ENCODE measurements around the gene GRIPAP1.
"Not testable (repeated sequence)": the region's sequence is repeated elsewhere in the genome, so short reads cannot be mapped to it uniquely, and the experiment has no call there.

Gene GRIPAP1

GRCh38 chrX:48997865-48998264, 4.2 kb downstream of the GRIPAP1 start:
- no peak for DNase-seq (ENCODE audit: low read depth, low spot score)

GRCh38 chrX:48997455-48997854, 4.6 kb downstream of the GRIPAP1 start:
- DNase-seq (ENCODE audit: low read depth, low spot score), result no peak

- no peak for DNase-seq (ENCODE audit: low read depth, low spot score)
Observed at GRCh38 chrX:48996969-48997368, 5.1 kb downstream of the GRIPAP1 start.

GRCh38 chrX:48992341-48992740, 9.7 kb downstream of the GRIPAP1 start:
- DNase-seq (ENCODE audit: low read depth, low spot score), result no peak

- DNase-seq (ENCODE audit: low read depth, low spot score), result no peak
Observed at GRCh38 chrX:48989483-48989882, 12.6 kb downstream of the GRIPAP1 start.

GRCh38 chrX:48983896-48984295, 18.2 kb downstream of the GRIPAP1 start:
- no peak for DNase-seq (ENCODE audit: low read depth, low spot score)

GRCh38 chrX:48983081-48983480, 19.0 kb downstream of the GRIPAP1 start:
- no peak for DNase-seq (ENCODE audit: low read depth, low spot score)

- DNase-seq (ENCODE audit: low read depth, low spot score), result no peak
Observed at GRCh38 chrX:48981178-48981577, 20.9 kb downstream of the GRIPAP1 start.

- DNase-seq (ENCODE audit: low read depth, low spot score), result not testable (repeated sequence)
Observed at GRCh38 chrX:48980341-48980740, 21.7 kb downstream of the GRIPAP1 start.

GRCh38 chrX:48978226-48978625, 23.8 kb downstream of the GRIPAP1 start:
- no peak for DNase-seq (ENCODE audit: low read depth, low spot score)

GRCh38 chrX:48976086-48976485, 26.0 kb downstream of the GRIPAP1 start:
- no peak for DNase-seq (ENCODE audit: low read depth, low spot score)

- no peak for DNase-seq (ENCODE audit: low read depth, low spot score)
Observed at GRCh38 chrX:48975541-48975940, 26.5 kb downstream of the GRIPAP1 start.

GRCh38 chrX:48975041-48975440, 27.0 kb downstream of the GRIPAP1 start:
- DNase-seq (ENCODE audit: low read depth, low spot score), result no peak

GRCh38 chrX:48974574-48974973, 27.5 kb downstream of the GRIPAP1 start:
- DNase-seq (ENCODE audit: low read depth, low spot score), result no peak

GRCh38 chrX:48974033-48974432, 28.0 kb downstream of the GRIPAP1 start:
- no peak for DNase-seq (ENCODE audit: low read depth, low spot score)

- no peak for DNase-seq (ENCODE audit: low read depth, low spot score)
Observed at GRCh38 chrX:48972220-48973164, 29.6 kb downstream of the GRIPAP1 start.

GRCh38 chrX:48971249-48972219, 30.5 kb downstream of the GRIPAP1 start, which contains the start of gene KCND1:
KCND1 (minus strand) TSS chrX:48971844; CDS start chrX:48970271, 1,573 bp downstream.
- no peak for DNase-seq (ENCODE audit: low read depth, low spot score)

GRCh38 chrX:48969471-48969870, 32.6 kb downstream of the GRIPAP1 start:
- DNase-seq (ENCODE audit: low read depth, low spot score), result no peak

- DNase-seq (ENCODE audit: low read depth, low spot score), result no peak
Observed at GRCh38 chrX:48968377-48968776, 33.7 kb downstream of the GRIPAP1 start.

GRCh38 chrX:48966796-48967579, 35.1 kb downstream of the GRIPAP1 start:
- DNase-seq (ENCODE audit: low read depth, low spot score), result no peak

- DNase-seq (ENCODE audit: low read depth, low spot score), result no peak
Observed at GRCh38 chrX:48965959-48966358, 36.1 kb downstream of the GRIPAP1 start.
